ENCODE measurements around the gene ZBTB2.

DNA sequence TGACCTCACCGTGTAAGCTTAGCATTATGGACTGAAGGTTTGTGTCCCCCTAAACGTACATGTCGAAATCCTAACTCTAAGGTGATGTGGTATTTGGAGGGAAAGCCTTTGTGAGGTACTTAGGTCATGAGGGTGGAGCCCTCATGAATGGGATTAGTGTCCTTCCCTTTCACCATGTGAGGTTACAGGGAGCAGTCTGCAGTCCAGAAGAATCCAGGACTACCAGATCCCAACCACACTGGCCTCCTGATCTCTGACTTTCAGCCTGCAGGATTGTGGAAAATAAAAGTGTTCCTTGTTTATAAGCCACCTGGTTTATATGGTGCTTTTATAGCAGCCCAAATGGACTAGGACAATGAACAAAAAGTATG, 73.4 kb downstream of the ZBTB2 start:
- TF ChIP-seq CTCF (IDR thresholded peaks at IDR 0.05; ENCODE audit: low read length) (no peak), EZH2 (IDR thresholded peaks at IDR 0.05; ENCODE audit: borderline replicate concordance, low read length) (no peak)

Data from OCI-LY1 (cell line).